SH-SY5Y (cell line): ENCODE data around the gene IGFBP7.

ENCODE experiments used
- GATA2 ChIP-seq: IDR thresholded peaks from 2 replicates; pipeline ENCODE4 v1.6.1; 2011; ENCODE audit warnings: mild to moderate bottlenecking, low read depth, low read length
- GATA3 ChIP-seq: IDR thresholded peaks from 2 replicates; pipeline ENCODE4 v1.6.1; 2011; ENCODE audit warnings: low read depth, mild to moderate bottlenecking, low read length, moderate library complexity

DNA sequence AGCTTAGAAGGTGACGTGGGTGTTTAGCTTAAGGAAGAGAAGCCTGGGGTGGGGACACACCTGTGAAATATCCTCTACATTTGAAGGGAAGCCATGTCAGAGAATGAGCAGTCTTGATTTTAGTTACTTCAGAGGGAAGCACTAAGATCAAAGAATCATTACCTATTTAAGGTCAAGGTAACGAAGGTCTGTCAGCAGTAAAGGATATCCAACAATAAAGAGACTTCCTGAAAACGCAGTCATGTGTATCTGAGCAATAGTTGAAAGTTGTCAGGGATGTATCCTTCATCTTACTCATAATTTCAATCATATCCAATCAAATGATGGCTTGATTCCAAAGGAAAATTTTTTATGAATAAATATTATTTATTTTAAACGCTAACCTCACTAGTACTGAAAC, 33.5 kb downstream of the IGFBP7 start:
- TF ChIP-seq GATA2 (no peak), GATA3 (no peak)
